Activated CD4-positive, alpha-beta T cell treated with anti-CD3 and anti-CD28 coated beads, Interleukin-10, Interleukin-2, amounts not matched to agents 100 ng/mL and 50 ng/mL, durations not matched to agents 16 hours and 8 hours (primary cell): ENCODE measurements around the gene SLC35E1.
"Not testable (repeated sequence)": the region's sequence is repeated elsewhere in the genome, so short reads cannot be mapped to it uniquely, and the experiment has no call there.

Source experiments
- DNase-seq: peaks from one replicate; pipeline ENCODE4 v3.0.0-alpha.2; 2020

The SLC35E1 gene

GRCh38 chr19:16581145-16581970 lies 9.1 kb upstream of the SLC35E1 start:
- no peak for DNase-seq

DNA sequence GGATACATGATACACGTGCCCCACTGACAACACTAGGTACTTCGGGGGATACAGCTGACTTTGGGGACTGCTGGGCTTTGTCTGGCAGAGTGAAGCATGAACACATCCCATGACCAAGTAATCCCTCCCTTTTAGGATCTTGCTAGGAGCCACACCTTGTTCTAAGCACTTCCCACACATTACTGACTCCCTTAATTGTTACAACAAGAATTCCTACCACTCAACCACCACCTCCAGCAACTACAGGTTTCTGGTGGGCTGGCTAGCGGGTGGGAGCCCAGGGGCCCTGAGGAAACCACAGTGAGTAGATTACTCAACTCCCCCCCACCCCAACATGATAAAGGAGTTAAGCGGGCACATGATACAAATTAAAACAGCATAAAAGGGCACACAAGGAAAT lies 7.2 kb upstream of the SLC35E1 start:
- no peak for DNase-seq

DNA sequence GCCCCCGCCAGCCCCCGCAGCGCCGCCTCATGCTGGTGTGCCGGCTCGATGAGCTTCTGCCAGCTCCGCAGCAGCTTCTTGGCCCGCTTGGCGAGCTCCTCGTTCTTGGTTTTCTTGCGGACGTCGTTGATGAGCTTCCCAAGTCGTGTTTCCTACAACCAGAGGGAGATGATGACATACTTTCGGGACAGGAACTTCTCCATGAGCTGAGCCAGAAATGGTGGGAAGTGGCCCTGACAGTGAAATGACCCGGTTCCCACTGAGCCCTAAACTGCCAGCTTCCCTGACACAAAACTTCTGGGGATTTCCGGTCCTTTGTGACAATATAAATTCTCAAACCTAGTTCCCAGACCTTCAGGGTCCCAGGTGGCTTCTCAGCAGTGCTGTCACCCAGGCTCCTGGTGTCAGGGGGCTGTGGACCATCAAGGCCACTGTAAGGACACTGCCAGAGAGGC lies 5.3 kb upstream of the SLC35E1 start:
- no peak for DNase-seq

- no peak for DNase-seq
These were observed 4.7 kb upstream of the SLC35E1 start for GRCh38 chr19:16576690-16577530.

- no peak for DNase-seq
These were observed 3.9 kb upstream of the SLC35E1 start for GRCh38 chr19:16575861-16576689.

GRCh38 chr19:16575282-16575681 lies 3.1 kb upstream of the SLC35E1 start:
- no peak for DNase-seq

GRCh38 chr19:16573925-16574324 lies 1.7 kb upstream of the SLC35E1 start:
- no peak for DNase-seq

DNA sequence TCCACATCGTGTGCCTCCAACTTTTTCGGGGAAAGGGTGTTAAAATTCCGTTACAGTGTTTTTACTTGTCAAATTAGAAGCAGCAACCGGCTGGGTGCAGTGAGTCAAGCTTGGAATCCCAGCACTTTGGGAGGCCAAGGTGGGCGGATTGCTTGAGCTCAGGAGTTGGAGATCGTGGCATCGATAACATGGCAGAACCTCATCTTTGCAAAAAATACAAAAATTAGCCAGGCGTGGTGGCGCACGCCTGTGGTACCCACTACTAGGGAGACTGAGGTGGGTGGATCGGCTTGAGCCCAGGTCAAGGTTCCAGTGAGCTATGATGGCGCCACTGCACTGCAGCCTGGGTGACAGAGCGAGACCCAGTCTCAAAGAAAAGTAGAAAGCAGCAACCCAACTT lies 1.1 kb upstream of the SLC35E1 start:
- no peak for DNase-seq

- peak; percentile 55 for DNase-seq
These were observed 338 bp downstream of the SLC35E1 start for GRCh38 chr19:16571822-16572331.

GRCh38 chr19:16571283-16571682 lies 932 bp downstream of the SLC35E1 start:
- no peak for DNase-seq

GRCh38 chr19:16569609-16570320 lies 2.5 kb downstream of the SLC35E1 start:
- DNase-seq, result no peak

DNA sequence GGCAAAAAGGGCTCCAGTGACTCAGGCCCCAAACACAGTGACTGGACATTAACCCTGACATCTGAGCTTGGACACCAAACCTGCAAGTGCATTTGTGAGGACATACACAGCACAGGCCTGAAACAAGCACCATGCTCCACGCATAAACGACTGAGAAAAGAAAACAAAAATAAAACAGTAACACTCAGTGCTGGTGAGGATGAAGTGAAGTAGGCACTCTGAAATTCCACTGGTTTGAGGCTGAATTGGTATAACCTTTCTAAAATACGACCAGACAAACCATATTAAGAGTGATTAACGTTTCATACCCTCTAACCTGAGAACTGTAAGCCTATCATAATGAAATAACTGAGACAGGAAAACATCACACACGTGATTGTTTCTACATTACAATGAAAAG lies 5.5 kb downstream of the SLC35E1 start:
- DNase-seq, result no peak

- peak; percentile 84 for DNase-seq
These were observed 6.1 kb downstream of the SLC35E1 start for GRCh38 chr19:16566161-16566560.

DNA sequence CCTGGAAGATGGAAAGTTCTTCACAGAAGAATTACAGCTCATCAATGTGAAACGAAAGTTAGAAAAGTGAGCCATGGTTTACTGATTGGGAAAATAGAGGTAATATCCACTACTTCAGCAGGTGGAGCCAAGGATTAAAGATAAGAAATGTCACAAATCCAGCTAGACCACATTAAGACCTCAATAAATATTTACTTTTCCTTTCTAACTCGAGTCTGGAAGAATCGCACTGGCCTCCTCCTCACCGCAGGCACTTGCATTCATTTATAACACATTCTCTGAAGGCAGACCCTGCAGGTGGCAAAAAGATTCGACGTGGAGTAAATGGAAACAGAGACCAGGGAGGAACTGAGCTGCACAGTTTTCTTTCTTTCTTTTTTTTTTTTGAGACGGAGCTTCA lies 7.4 kb downstream of the SLC35E1 start:
- DNase-seq, result no peak

- no peak for DNase-seq
These were observed 9.6 kb downstream of the SLC35E1 start for GRCh38 chr19:16562608-16563025.

- no peak for DNase-seq
These were observed 10.8 kb downstream of the SLC35E1 start for GRCh38 chr19:16561382-16561781.

GRCh38 chr19:16559780-16560276 lies 12.4 kb downstream of the SLC35E1 start:
- no peak for DNase-seq

DNA sequence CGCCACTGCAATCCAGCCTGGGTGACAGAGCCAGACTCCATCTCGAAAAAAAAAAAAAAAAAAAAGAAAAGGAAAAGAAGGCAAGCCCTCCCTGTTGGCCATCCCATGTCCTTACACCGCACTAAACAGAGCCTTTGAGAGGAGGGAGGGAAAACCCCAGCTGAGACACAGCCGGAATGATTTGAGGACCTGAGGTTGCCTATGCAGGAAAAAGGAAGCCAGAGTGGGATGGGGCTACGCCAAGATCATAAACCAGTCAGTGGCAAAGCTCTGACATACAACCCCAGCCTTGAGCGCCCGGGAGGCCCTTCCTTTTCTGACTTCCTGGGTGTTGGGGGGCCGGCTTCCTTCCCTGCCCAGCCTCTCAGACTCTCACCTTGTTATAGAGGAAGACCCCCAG lies 17.4 kb downstream of the SLC35E1 start:
- DNase-seq, result no peak

GRCh38 chr19:16551902-16552301 lies 20.3 kb downstream of the SLC35E1 start:
- DNase-seq, result not testable (repeated sequence)

DNA sequence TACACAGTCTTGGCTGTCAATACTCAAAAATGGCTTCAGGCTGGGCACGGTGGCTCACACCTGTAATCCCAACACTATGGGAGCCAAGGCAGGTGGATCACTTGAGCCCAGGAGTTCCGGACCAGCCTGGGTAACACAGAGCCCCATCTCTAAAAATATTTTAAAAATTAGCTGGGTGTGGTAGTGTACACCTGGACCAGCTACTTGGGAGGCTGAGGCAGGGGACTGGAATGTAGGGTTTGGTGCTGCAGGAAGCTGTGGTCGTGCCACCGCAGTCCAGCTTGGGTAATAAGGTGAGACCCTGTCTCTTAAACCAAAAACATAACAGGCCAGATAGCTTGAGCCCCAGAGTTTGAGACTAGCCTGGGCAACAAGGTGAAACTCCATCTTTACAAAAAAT lies 23.3 kb downstream of the SLC35E1 start:
- DNase-seq, result no peak

DNA sequence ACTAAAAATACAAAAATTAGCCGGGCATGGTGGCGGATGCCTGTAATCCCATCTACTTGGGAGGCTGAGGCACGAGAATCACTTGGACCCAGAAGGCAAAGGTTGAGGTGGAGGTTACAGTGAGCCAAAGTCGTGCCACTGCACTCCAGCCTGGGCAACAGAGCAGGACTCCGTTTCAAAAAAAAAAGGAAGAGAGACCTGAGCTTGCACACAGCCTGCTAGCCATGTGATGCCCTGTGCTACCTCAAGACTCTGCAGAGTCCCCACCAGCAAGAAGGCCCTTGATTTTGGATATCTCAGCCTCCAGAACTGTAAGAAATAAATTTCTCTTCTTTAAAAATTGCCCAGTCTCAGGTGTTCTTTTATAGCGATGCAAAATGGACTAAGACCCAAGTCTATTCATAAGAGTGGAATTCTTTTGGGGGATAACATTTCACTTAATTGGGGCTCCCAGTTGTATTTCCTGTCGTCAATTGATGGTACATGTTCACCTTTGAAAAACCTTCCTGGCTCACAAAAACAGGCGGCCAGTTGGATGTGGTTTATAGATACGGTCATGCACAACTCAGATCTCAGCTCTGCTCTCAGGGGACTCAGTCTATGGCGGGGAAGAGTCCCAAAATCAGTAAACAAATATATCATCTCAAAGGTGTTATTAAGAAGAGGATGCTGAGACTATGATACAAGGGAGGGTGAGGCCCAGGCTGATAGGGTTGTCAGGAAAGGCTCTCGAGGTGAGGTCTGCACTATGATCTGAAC lies 27.6 kb downstream of the SLC35E1 start:
- DNase-seq, result no peak
